HL-60/S4 treated with phorbol 12-myristate 13-acetate at 8.2 ng/mL for 4 days and 3 days (cell line): ENCODE measurements around the gene FAM186B.

ENCODE experiments used
- in situ Hi-C: fragments of 300-500 bp; cut with MboI; formaldehyde crosslinking; loops from 2 replicates; pipeline ENCODE4 v1.15.0; 2022; ENCODE audit warnings: low sequenced_read_pairs

FAM186B gene

GRCh38 chr12:49568442-49569162, 36.8 kb downstream of the FAM186B start:
- in situ Hi-C loops = no loop called here

GRCh38 chr12:49567611-49568441, 37.6 kb downstream of the FAM186B start, which contains the start of gene MCRS1:
Gene MCRS1 (minus strand): TSS chr12:49568142. CDS start chr12:49566731, 1,411 bp downstream.
- in situ Hi-C loops = no loop called here

- in situ Hi-C loops = no loop called here
These were observed 38.2 kb downstream of the FAM186B start for GRCh38 chr12:49567302-49567610.

- in situ Hi-C loops = no loop called here
These were observed 39.1 kb downstream of the FAM186B start for GRCh38 chr12:49566361-49566760.

GRCh38 chr12:49565406-49566265, 39.8 kb downstream of the FAM186B start:
- in situ Hi-C loops = no loop called here

GRCh38 chr12:49564686-49565405, 40.6 kb downstream of the FAM186B start:
- in situ Hi-C loops = no loop called here

GRCh38 chr12:49563951-49564685, 41.3 kb downstream of the FAM186B start:
- in situ Hi-C loops = no loop called here

GRCh38 chr12:49562831-49563230, 42.6 kb downstream of the FAM186B start:
- in situ Hi-C loops = no loop called here

- in situ Hi-C loops = no loop called here
These were observed 43.2 kb downstream of the FAM186B start for GRCh38 chr12:49562233-49562632.

- in situ Hi-C loops = no loop called here
These were observed 44.7 kb downstream of the FAM186B start for GRCh38 chr12:49560695-49561094.

GRCh38 chr12:49559011-49559675, 46.3 kb downstream of the FAM186B start:
- in situ Hi-C loops = no loop called here

GRCh38 chr12:49558526-49558925, 46.9 kb downstream of the FAM186B start:
- in situ Hi-C loops = no loop called here

- in situ Hi-C loops = no loop called here
These were observed 47.6 kb downstream of the FAM186B start for GRCh38 chr12:49557917-49558215.

GRCh38 chr12:49557187-49557916, 48.1 kb downstream of the FAM186B start:
- in situ Hi-C loops = no loop called here

GRCh38 chr12:49556391-49557186, 48.9 kb downstream of the FAM186B start:
- in situ Hi-C loops = no loop called here

- in situ Hi-C loops = no loop called here
These were observed 49.6 kb downstream of the FAM186B start for GRCh38 chr12:49555631-49556390.

GRCh38 chr12:49554266-49554665, 51.2 kb downstream of the FAM186B start:
- in situ Hi-C loops = no loop called here
